Smooth muscle cell (in vitro differentiated cells): ENCODE results near the gene ZNF808. TPM values are rescaled to one million over a fixed set of nuclear protein-coding genes. Genes with fewer than 3 reads are reported as not detected.
"Not testable (repeated sequence)": the region's sequence is repeated elsewhere in the genome, so short reads cannot be mapped to it uniquely, and the experiment has no call there.

Experiments used
- DNase-seq: peaks from one replicate; lab custom pipeline; 2025; ENCODE audit not compliant: unreplicated experiment; lab: John Stamatoyannopoulos, UW
- H2AFZ ChIP-seq: fragments of 200-600 bp; sonication (generic); 2 replicates; pipeline ENCODE4 v1.6.0; 2016; ENCODE audit warnings: antibody characterized with exemption, low read depth, mild to moderate bottlenecking
- H3F3A ChIP-seq: fragments of 200-600 bp; sonication (generic); 2 replicates; pipeline ENCODE4 v1.6.0; 2017; ENCODE audit warnings: antibody characterized with exemption, low read depth
- H3K27ac ChIP-seq: fragments of 200-600 bp; sonication (generic); 2 replicates; pipeline ENCODE4 v1.5.1; 2016; ENCODE audit warnings: low read depth, mild to moderate bottlenecking
- H3K27me3 ChIP-seq: fragments of 200-600 bp; sonication (generic); 2 replicates; pipeline ENCODE4 v1.6.1; 2016; ENCODE audit warnings: low read depth, mild to moderate bottlenecking
- H3K36me3 ChIP-seq: fragments of 200-600 bp; sonication (generic); 2 replicates; pipeline ENCODE4 v1.5.1; 2016; ENCODE audit warnings: low read depth
- H3K4me1 ChIP-seq: fragments of 200-600 bp; sonication (generic); 2 replicates; pipeline ENCODE4 v1.5.1; 2016; ENCODE audit warnings: low read depth
- H3K4me2 ChIP-seq: fragments of 200-600 bp; sonication (generic); 2 replicates; pipeline ENCODE4 v1.6.0; 2016; ENCODE audit warnings: mild to moderate bottlenecking
- H3K4me3 ChIP-seq: fragments of 200-600 bp; sonication (generic); 2 replicates; pipeline ENCODE4 v1.5.1; 2016; ENCODE audit warnings: mild to moderate bottlenecking
- H3K79me2 ChIP-seq: fragments of 200-600 bp; sonication (generic); 2 replicates; pipeline ENCODE4 v1.6.0; 2016; ENCODE audit warnings: low read depth, mild to moderate bottlenecking
- H3K9ac ChIP-seq: fragments of 200-600 bp; sonication (generic); 2 replicates; pipeline ENCODE4 v1.6.0; 2016; ENCODE audit warnings: low read depth
- H3K9me3 ChIP-seq: fragments of 200-600 bp; sonication (generic); replicated peaks from 2 replicates; pipeline ENCODE4 v1.5.1; 2016; ENCODE audit warnings: low read depth
- H4K20me1 ChIP-seq: fragments of 200-600 bp; sonication (generic); 2 replicates; pipeline ENCODE4 v1.6.0; 2016; ENCODE audit warnings: low read depth
- CTCF ChIP-seq: fragments of 200-600 bp; sonication (generic); IDR thresholded peaks from 2 replicates; pipeline ENCODE4 v1.5.1; 2017; ENCODE audit warnings: borderline replicate concordance, mild to moderate bottlenecking, antibody characterized with exemption; ENCODE audit not compliant: insufficient read depth, poor library complexity, severe bottlenecking
- WGBS: methylation state at CpG from one replicate; pipeline ENCODE4 v1.1.7; 2016; ENCODE audit warnings: low lambda C conversion rate; 5-methylcytosine and 5-hydroxymethylcytosine counted together
- polyA plus RNA-seq: library from polyadenylated mRNA; unstranded; fragments of >200 nt; fragmentation: Nextera tagmentation; extraction: Ambion mirVana; gene quantifications from 2 replicates; pipeline ENCODE4 v1.2.1, GENCODE V29; 2016
- small RNA-seq: library from RNA; depleted of rRNA; stranded (forward); fragments of <200 nt; gene quantifications from one replicate; pipeline ENCODE3, GENCODE V24; 2014
- total RNA-seq: library from RNA; depleted of rRNA; stranded (reverse); fragments of >200 nt; gene quantifications from 2 replicates; pipeline ENCODE4 v1.2.3, GENCODE V29; 2014

ZNF808 gene
- total and polyA plus RNA-seq, 2 experiments from 2014 or later = 3.7 to 41.3 TPM

- Histone ChIP-seq H3K9ac (peak overlapping the region; percentile 54), H3F3A (peaks cover 11% of the 10 kb centered on the region), H3K79me2 (peaks cover 22% of the 10 kb centered on the region), H3K4me1 (peaks cover 12% of the 10 kb centered on the region), H4K20me1 (peaks cover 10% of the 10 kb centered on the region), H3K4me2 (peak overlapping the region; percentile 94), H3K4me3 (peak overlapping the region; percentile 74), H3K27ac (peak overlapping the region; percentile 28)
- H3K27me3 ChIP-seq, H3K9me3 ChIP-seq, DNase-seq, H2AFZ ChIP-seq, H3K36me3 ChIP-seq: not testable (repeated sequence)
- peak; percentile 13 for TF ChIP-seq CTCF
- 59% methylated on average over 3 of the region's 3 CpGs for WGBS
Observed at GRCh38 chr19:52601974-52602366, 74.5 kb downstream of the ZNF808 start.

GRCh38 chr19:52602941-52603340 lies 75.5 kb downstream of the ZNF808 start:
- Histone ChIP-seq H2AFZ (no peak overlapping the region), H3F3A (peaks cover 11% of the 10 kb centered on the region), H3K4me3 (peak overlapping the region; percentile 74), H3K36me3 (no peaks in the 10 kb centered on the region), H3K27ac (peak overlapping the region; percentile 24), H3K9ac (no peak overlapping the region), H4K20me1 (peaks cover 10% of the 10 kb centered on the region), H3K9me3 (no peaks in the 10 kb centered on the region), H3K4me1 (peaks cover 12% of the 10 kb centered on the region), H3K79me2 (peaks cover 30% of the 10 kb centered on the region), H3K27me3 (no peaks in the 10 kb centered on the region), H3K4me2 (peak overlapping the region; percentile 22)
- DNase-seq = no peak
- no peak for TF ChIP-seq CTCF
- WGBS = 90% methylated on average over 2 of the region's 2 CpGs

- 92% methylated on average over 14 of the region's 14 CpGs for WGBS
- H2AFZ ChIP-seq = no peak overlapping the region
- H3K9ac ChIP-seq = no peak overlapping the region
- no peaks in the 10 kb centered on the region for H3K27me3 ChIP-seq
- peaks cover 11% of the 10 kb centered on the region for H3F3A ChIP-seq
- TF ChIP-seq CTCF = no peak
- no peaks in the 10 kb centered on the region for H3K36me3 ChIP-seq
- no peak overlapping the region for H3K4me3 ChIP-seq
- DNase-seq = no peak
- no peaks in the 10 kb centered on the region for H3K9me3 ChIP-seq
- H3K79me2 ChIP-seq = peaks cover 30% of the 10 kb centered on the region
- peaks cover 14% of the 10 kb centered on the region for H4K20me1 ChIP-seq
- peaks cover 12% of the 10 kb centered on the region for H3K4me1 ChIP-seq
- H3K27ac ChIP-seq = no peak overlapping the region
- no peak overlapping the region for H3K4me2 ChIP-seq
Observed at GRCh38 chr19:52603558-52604207, 76.2 kb downstream of the ZNF808 start.

Small RNA genes lying within 50 kb of the gene (small RNA-seq; reads per million reads assigned to genes)
- not detected for gene RPL39P34

Other genes with a start within 250 kb of the ZNF808 start
- 7.4 and 7.5 TPM in 2 replicates for gene ZNF480, start 230.5 kb upstream of the ZNF808 start, total RNA-seq
- 10.7 and 11.0 TPM in 2 replicates for gene ZNF480, start 230.5 kb upstream of the ZNF808 start, polyA plus RNA-seq
- 6.0 and 16.0 TPM in 2 replicates for gene ZNF610, start 191.4 kb upstream of the ZNF808 start, total RNA-seq
- gene ZNF610, start 191.4 kb upstream of the ZNF808 start, polyA plus RNA-seq = 3.3 and 3.7 TPM in 2 replicates
- gene ZNF880, start 157.7 kb upstream of the ZNF808 start, total RNA-seq = 19.7 and 25.3 TPM in 2 replicates
- gene ZNF880, start 157.7 kb upstream of the ZNF808 start, polyA plus RNA-seq = 21.9 and 26.1 TPM in 2 replicates
- gene ZNF528, start 129.8 kb upstream of the ZNF808 start, total RNA-seq = 21.0 and 33.0 TPM in 2 replicates
- gene ZNF528, start 129.8 kb upstream of the ZNF808 start, polyA plus RNA-seq = 16.3 and 21.7 TPM in 2 replicates
- not detected in 2 replicates for gene ZNF534, start 98.5 kb upstream of the ZNF808 start, total RNA-seq
- 0.23 and 0.54 TPM in 2 replicates for gene ZNF534, start 98.5 kb upstream of the ZNF808 start, polyA plus RNA-seq
- 0.04 and 0.99 TPM in 2 replicates for gene ZNF578, start 74.1 kb upstream of the ZNF808 start, total RNA-seq
- gene ZNF578, start 74.1 kb upstream of the ZNF808 start, polyA plus RNA-seq = 0.12 TPM in 1 of 2 replicates, not detected in the other
- 10.0 and 11.3 TPM in 2 replicates for gene ZNF701, start 42.6 kb downstream of the ZNF808 start, total RNA-seq
- gene ZNF701, start 42.6 kb downstream of the ZNF808 start, polyA plus RNA-seq = 5.5 and 6.1 TPM in 2 replicates
- gene ZNF83, start 110.7 kb downstream of the ZNF808 start, total RNA-seq = 53.2 and 60.0 TPM in 2 replicates
- gene ZNF83, start 110.7 kb downstream of the ZNF808 start, polyA plus RNA-seq = 20.6 and 32.9 TPM in 2 replicates
- 15.3 and 19.0 TPM in 2 replicates for gene ZNF611, start 207.4 kb downstream of the ZNF808 start, total RNA-seq
- gene ZNF611, start 207.4 kb downstream of the ZNF808 start, polyA plus RNA-seq = 7.7 and 10.1 TPM in 2 replicates